ENCODE results near the gene DCTD. TPM values are rescaled to one million over a fixed set of nuclear protein-coding genes. Genes with fewer than 3 reads are reported as not detected.

Gene DCTD
- polyA plus RNA-seq, 1 experiment: 151 TPM

- H3K27me3 ChIP-seq (ENCODE audit: control insufficient read depth, insufficient read depth, low read length): no peaks in the 10 kb centered on the region
- DNase-seq (ENCODE audit: low read depth): no peak
- TF ChIP-seq CTCF (IDR thresholded peaks at IDR 0.05; ENCODE audit: insufficient read depth, low read depth, low read length): no peak
- ChIA-PET POLR2A (no interaction called here), CTCF (interaction anchor here (0.6 to 1.5 kb wide), 2 partner anchors 17 to 97 kb away, joined by 4 to 5 read pairs; no protein-coding TSS in a partner anchor)
- no peaks in the 10 kb centered on the region for H3K36me3 ChIP-seq (ENCODE audit: control insufficient read depth, insufficient read depth, low read length)
- H3K4me3 ChIP-seq (ENCODE audit: low read depth, low read length): no peak overlapping the region
These were observed 4.4 kb upstream of the DCTD start for GRCh38 chr4:182921608-182922007.

GRCh38 chr4:182920676-182921075 lies 3.5 kb upstream of the DCTD start:
- no peak for TF ChIP-seq CTCF (IDR thresholded peaks at IDR 0.05; ENCODE audit: insufficient read depth, low read depth, low read length)
- H3K36me3 ChIP-seq (ENCODE audit: control insufficient read depth, insufficient read depth, low read length): no peaks in the 10 kb centered on the region
- POLR2A ChIA-PET: interaction anchor here (0.6 kb wide), 1 partner anchor 9 kb away, joined by 4 read pairs; no protein-coding TSS in a partner anchor
- CTCF ChIA-PET: no interaction called here
- DNase-seq (ENCODE audit: low read depth): no peak
- H3K4me3 ChIP-seq (ENCODE audit: low read depth, low read length): no peak overlapping the region
- no peaks in the 10 kb centered on the region for H3K27me3 ChIP-seq (ENCODE audit: control insufficient read depth, insufficient read depth, low read length)

- DNase-seq (ENCODE audit: low read depth): no peak
- no peak for TF ChIP-seq CTCF (IDR thresholded peaks at IDR 0.05; ENCODE audit: insufficient read depth, low read depth, low read length)
- CTCF ChIA-PET: interaction anchor here (0.9 to 1.4 kb wide), 3 partner anchors 8 to 19 kb away, joined by 3 read pairs; no protein-coding TSS in a partner anchor
- Histone ChIP-seq H3K4me3 (ENCODE audit: low read depth, low read length) (no peak overlapping the region), H3K27me3 (ENCODE audit: control insufficient read depth, insufficient read depth, low read length) (no peaks in the 10 kb centered on the region), H3K36me3 (ENCODE audit: control insufficient read depth, insufficient read depth, low read length) (peaks cover 10% of the 10 kb centered on the region)
- POLR2A ChIA-PET: no interaction called here
These were observed 1.7 kb upstream of the DCTD start for GRCh38 chr4:182918791-182919302.

GRCh38 chr4:182918044-182918607 lies 940 bp upstream of the DCTD start:
- Histone ChIP-seq H3K36me3 (ENCODE audit: control insufficient read depth, insufficient read depth, low read length) (peaks cover 11% of the 10 kb centered on the region), H3K27me3 (ENCODE audit: control insufficient read depth, insufficient read depth, low read length) (no peaks in the 10 kb centered on the region), H3K4me3 (ENCODE audit: low read depth, low read length) (peak overlapping the region; percentile 58)
- CTCF ChIA-PET: interaction anchor here (0.9 to 1.4 kb wide), 3 partner anchors 8 to 19 kb away, joined by 3 read pairs; no protein-coding TSS in a partner anchor
- DNase-seq (ENCODE audit: low read depth): no peak
- POLR2A ChIA-PET: no interaction called here
- no peak for TF ChIP-seq CTCF (IDR thresholded peaks at IDR 0.05; ENCODE audit: insufficient read depth, low read depth, low read length)

GRCh38 chr4:182916483-182917181 lies 554 bp downstream of the DCTD start:
- H3K4me3 ChIP-seq (ENCODE audit: low read depth, low read length): peak overlapping the region; percentile 58
- ChIA-PET CTCF (interaction anchor here (0.7 to 1.0 kb wide), 2 partner anchors 9 to 13 kb away, joined by 3 read pairs; no protein-coding TSS in a partner anchor), POLR2A (no interaction called here)
- H3K36me3 ChIP-seq (ENCODE audit: control insufficient read depth, insufficient read depth, low read length): peaks cover 14% of the 10 kb centered on the region
- no peak for DNase-seq (ENCODE audit: low read depth)
- TF ChIP-seq CTCF (IDR thresholded peaks at IDR 0.05; ENCODE audit: insufficient read depth, low read depth, low read length): no peak
- no peaks in the 10 kb centered on the region for H3K27me3 ChIP-seq (ENCODE audit: control insufficient read depth, insufficient read depth, low read length)
